Measurements from ENCODE around the gene DCC. TPM values are rescaled to one million over a fixed set of nuclear protein-coding genes. Genes with fewer than 3 reads are reported as not detected.

The DCC gene
- total and polyA plus RNA-seq, 2 experiments from 2014 or later = 0.53 to 0.73 TPM

- Mint-ChIP-seq H3K27ac (no peak overlapping the region), H3K27me3 (ENCODE audit: insufficient read depth, low read depth, poor library complexity) (peaks cover 3% of the 10 kb centered on the region), H3K4me1 (no peaks in the 10 kb centered on the region; the same call in 1 of the 3 replicates), H3K4me3 (no peak overlapping the region), H3K36me3 (ENCODE audit: low read depth) (peaks cover 5% of the 10 kb centered on the region; the same call in 2 of the 3 replicates), H3K9me3 (peaks cover 8% of the 10 kb centered on the region)
- H3K4me1 ChIP-seq (ENCODE audit: insufficient read depth) = no peaks in the 10 kb centered on the region
- H3K9me2 ChIP-seq (ENCODE audit: insufficient read depth) = peaks cover 4% of the 10 kb centered on the region; the same call in 1 of the 2 replicates
- no peak for TF ChIP-seq JUNB (IDR thresholded peaks at IDR 0.05; ENCODE audit: unreplicated experiment)
- peak in 1 of 2 experiments; percentile 36; a peak in 2 of 4 replicates for TF ChIP-seq CTCF (conservative IDR thresholded peaks at IDR 0.05; ENCODE audit: low read depth in 2 of 2)
- no peaks in the 10 kb centered on the region for H4K20me1 ChIP-seq (replicated peaks; ENCODE audit: insufficient read depth)
- peak; percentile 35 for ATAC-seq
- H3K27me3 ChIP-seq (ENCODE audit: insufficient read depth) = no peaks in the 10 kb centered on the region
- H3K4me2 ChIP-seq = no peak overlapping the region
- DNase-seq (ENCODE audit: low spot score) = peak; percentile 18
- no peaks in the 10 kb centered on the region for H3F3A ChIP-seq (replicated peaks; ENCODE audit: low read depth)
- H2AFZ ChIP-seq = peak overlapping the region; percentile 74; the same call in 1 of the 2 replicates
- no peak overlapping the region for H3K27ac ChIP-seq (ENCODE audit: low read depth)
- H3K79me2 ChIP-seq (replicated peaks; ENCODE audit: insufficient read depth) = no peaks in the 10 kb centered on the region
- H3K4me3 ChIP-seq = no peak overlapping the region
- H3K36me3 ChIP-seq (ENCODE audit: insufficient read depth) = no peaks in the 10 kb centered on the region
These were observed 111.9 kb downstream of the DCC start for GRCh38 chr18:52451851-52452250.

GRCh38 chr18:52452427-52452826 lies 112.4 kb downstream of the DCC start:
- Histone ChIP-seq H4K20me1 (replicated peaks; ENCODE audit: insufficient read depth) (no peaks in the 10 kb centered on the region), H3K9me2 (ENCODE audit: insufficient read depth) (peaks cover 4% of the 10 kb centered on the region; the same call in 1 of the 2 replicates), H3K27ac (ENCODE audit: low read depth) (no peak overlapping the region), H3K4me3 (no peak overlapping the region), H3K79me2 (replicated peaks; ENCODE audit: insufficient read depth) (no peaks in the 10 kb centered on the region), H2AFZ (no peak overlapping the region), H3K4me2 (no peak overlapping the region), H3F3A (replicated peaks; ENCODE audit: low read depth) (no peaks in the 10 kb centered on the region), H3K27me3 (ENCODE audit: insufficient read depth) (no peaks in the 10 kb centered on the region), H3K4me1 (ENCODE audit: insufficient read depth) (no peaks in the 10 kb centered on the region), H3K36me3 (ENCODE audit: insufficient read depth) (no peaks in the 10 kb centered on the region)
- no peak for DNase-seq (ENCODE audit: low spot score)
- Mint-ChIP-seq H3K4me3 (no peak overlapping the region), H3K27me3 (ENCODE audit: insufficient read depth, low read depth, poor library complexity) (peaks cover 3% of the 10 kb centered on the region), H3K9me3 (peaks cover 8% of the 10 kb centered on the region), H3K36me3 (ENCODE audit: low read depth) (peaks cover 5% of the 10 kb centered on the region; the same call in 2 of the 3 replicates), H3K27ac (no peak overlapping the region), H3K4me1 (no peaks in the 10 kb centered on the region; the same call in 1 of the 3 replicates)
- no peak for ATAC-seq
- TF ChIP-seq ETS1 (IDR thresholded peaks at IDR 0.05) (no peak), JUNB (IDR thresholded peaks at IDR 0.05; ENCODE audit: unreplicated experiment) (no peak), EZH2 (IDR thresholded peaks at IDR 0.05; ENCODE audit: low read depth, unreplicated experiment) (no peak), ZNF462 (CRISPR knock-in tag; IDR thresholded peaks at IDR 0.05) (no peak), NANOG (IDR thresholded peaks at IDR 0.05; ENCODE audit: borderline replicate concordance) (no peak), CREB1 (CRISPR knock-in tag; IDR thresholded peaks at IDR 0.05; ENCODE audit: low read depth) (no peak), EZH2phosphoT487 (IDR thresholded peaks at IDR 0.05; ENCODE audit: unreplicated experiment) (no peak), CTCF (conservative IDR thresholded peaks at IDR 0.05; ENCODE audit: low read depth in 2 of 2) (no peak), POLR2AphosphoS5 (IDR thresholded peaks at IDR 0.05; ENCODE audit: low read depth) (no peak), ZNF114 (CRISPR knock-in tag; IDR thresholded peaks at IDR 0.05) (no peak)

Measured in GM23338 (cell line).